GM13977 (cell line): ENCODE data around the gene ABCF2.

Source experiments
- DNase-seq: peaks from one replicate; pipeline ENCODE4 v3.0.0; 2012; ENCODE audit warnings: low spot score
- CTCF ChIP-seq: IDR thresholded peaks from 2 replicates; pipeline ENCODE4 v1.5.1; 2012; ENCODE audit warnings: mild to moderate bottlenecking, control low read depth; ENCODE audit not compliant: insufficient read depth; ENCODE audit errors: extremely low read depth, missing control alignments
- in situ Hi-C: fragments of 300-500 bp; cut with MboI; formaldehyde crosslinking; loops from one replicate; pipeline ENCODE4 v1.12.0; 2022; ENCODE audit warnings: low sequenced_read_pairs, low pct_unique_long_range_greater_than_20kb, mixed read lengths, inconsistent platforms; ENCODE audit not compliant: unreplicated experiment

Gene ABCF2

DNA sequence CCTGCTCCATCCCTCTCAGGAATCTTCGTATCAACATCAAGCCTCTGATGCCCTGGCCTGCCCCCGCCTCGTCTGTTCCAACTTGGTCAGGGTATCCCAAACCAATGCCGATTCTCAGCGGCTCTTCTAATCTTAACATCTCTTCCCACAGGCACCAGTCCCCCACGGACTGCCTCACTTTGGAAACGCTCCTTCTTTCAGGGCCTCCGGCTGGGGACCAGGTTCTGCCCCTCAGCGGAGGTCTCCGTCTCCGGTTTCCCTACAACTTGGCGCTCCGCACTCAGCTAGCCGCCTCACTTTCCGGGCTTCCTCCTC is 488 bp downstream of the ABCF2 start:
- DNase-seq, result no peak
- no peak for TF ChIP-seq CTCF
- in situ Hi-C loops, result no loop called here

DNA sequence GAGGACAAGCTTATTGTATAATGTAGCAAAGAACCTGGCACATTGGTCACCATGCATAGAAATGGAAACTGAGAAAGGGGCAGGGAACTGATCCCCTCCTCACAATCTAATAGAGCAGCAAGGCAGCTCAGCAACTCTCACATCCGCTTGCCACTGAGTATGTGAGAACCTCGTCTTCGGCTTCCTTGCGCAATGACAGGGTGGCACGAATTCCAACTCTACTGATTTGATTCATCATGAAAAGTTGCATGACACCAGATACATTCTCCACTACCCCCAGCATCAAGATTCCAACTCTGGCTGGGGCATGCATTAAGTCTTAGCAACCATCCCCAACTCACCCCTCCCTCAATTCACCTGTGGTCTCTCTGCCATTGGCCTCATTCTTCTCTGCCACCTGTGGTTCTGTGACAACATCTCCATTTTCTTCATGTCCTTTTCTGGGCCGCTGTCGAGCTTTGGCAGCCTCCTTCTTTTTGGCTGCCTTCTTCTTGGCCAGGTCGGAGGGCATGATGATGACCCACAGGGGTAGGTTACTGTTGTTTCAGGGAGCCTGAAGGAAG is 976 bp downstream of the ABCF2 start:
- in situ Hi-C loops, result no loop called here
- DNase-seq, result no peak
- TF ChIP-seq CTCF, result no peak

DNA sequence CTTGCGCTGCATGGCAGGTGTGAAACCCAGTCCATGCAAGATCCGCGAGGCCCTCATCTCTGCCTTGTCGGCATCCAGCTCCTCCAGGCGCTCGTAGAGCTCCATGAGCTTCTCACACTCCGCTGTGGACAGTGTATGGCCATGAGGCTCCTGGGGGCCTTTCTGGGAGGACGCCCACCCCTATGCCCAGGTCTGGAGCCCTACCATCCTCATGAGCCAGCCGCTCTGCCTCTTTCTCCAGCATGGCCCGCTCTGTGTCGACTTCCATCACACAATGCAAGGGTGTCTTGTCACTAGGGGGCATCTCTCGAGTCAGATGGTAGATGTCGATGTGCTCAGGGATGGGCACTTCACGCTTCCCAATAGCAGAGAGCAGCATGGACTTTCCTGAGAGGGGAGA is 3.3 kb downstream of the ABCF2 start:
- in situ Hi-C loops, result no loop called here
- no peak for TF ChIP-seq CTCF
- DNase-seq, result no peak

DNA sequence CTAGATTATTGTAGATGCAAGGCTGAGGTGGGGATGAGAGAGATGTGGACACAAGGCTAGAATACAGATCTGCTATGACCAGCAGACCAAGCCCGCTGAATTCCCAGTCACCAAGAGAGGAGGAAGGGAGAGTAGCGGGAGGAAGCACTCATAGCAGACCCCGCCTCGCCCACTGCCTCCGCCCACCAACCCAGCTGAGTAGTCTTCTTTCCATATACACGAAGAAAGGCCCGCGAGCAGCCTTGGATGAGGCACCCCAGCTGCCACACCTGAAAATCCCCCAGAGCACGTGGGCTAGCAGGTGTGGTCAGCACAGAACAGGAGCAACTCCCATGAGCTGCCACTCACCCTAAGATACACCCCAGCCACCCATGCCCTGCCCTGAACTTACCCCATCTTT is 8.8 kb downstream of the ABCF2 start:
- no peak for TF ChIP-seq CTCF
- in situ Hi-C loops, result no loop called here
- no peak for DNase-seq

DNA sequence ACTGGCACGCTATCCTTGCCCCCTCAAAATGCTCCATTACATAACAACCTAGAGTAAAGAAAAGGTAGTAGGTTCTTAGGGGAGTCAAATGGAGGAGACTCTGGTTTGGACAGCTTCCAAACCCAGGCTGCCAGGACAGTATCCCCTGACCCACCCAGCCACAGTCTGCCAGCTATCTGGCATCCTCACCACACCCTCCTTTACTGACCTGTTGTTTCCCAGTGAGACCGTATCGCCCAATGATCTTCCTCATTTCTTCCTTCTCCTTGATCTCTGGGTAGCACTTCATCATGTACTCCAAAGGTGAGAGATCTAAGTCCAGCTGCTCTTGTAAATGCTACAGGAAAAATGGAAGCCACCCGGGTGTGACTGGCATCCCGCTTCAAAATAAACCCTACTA is 11.6 kb downstream of the ABCF2 start:
- TF ChIP-seq CTCF, result no peak
- in situ Hi-C loops, result no loop called here

DNA sequence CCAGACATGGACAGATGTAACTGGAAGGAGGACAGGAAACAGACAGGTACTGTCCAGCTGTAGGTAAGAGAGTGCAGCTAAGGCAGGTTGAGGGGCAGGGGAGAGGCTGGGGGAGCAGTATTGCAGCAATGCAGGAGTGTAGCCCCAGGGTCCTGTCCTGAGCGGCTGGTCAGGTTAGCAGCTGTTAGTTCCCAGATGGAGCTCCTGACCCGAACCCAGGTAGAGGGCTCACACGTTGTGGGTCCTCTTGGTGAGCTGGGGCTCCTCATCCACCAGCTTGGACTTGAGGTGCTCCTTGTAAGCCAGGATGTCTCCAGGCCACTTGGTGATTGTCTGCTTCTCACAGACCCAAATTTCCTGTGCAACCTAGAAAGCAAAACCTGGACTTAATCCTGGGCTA is 13.2 kb downstream of the ABCF2 start:
- no peak for DNase-seq
- in situ Hi-C loops, result no loop called here
- no peak for TF ChIP-seq CTCF

More for the DNA sequence above, 11.6 kb downstream of the ABCF2 start:
- no peak for DNase-seq

- in situ Hi-C loops, result no loop called here
- no peak for DNase-seq
- no peak for TF ChIP-seq CTCF
Measured at GRCh38 chr7:151212626-151213025, 14.4 kb downstream of the ABCF2 start.
